Sciatic nerve (tissue), 2 donors: ENCODE data around the gene RPS6KC1. TPM values are rescaled to one million over a fixed set of nuclear protein-coding genes. Genes with fewer than 3 reads are reported as not detected.
"Not testable (repeated sequence)": the region's sequence is repeated elsewhere in the genome, so short reads cannot be mapped to it uniquely, and the experiment has no call there.

Source experiments
- ATAC-seq: fragments of 200-7000 bp; cut with Tn5 transposase; one replicate; pipeline ENCODE4 v1.9.1; 2020; ENCODE audit warnings: mild to moderate bottlenecking, moderate library complexity
- DNase-seq: peaks from one replicate; pipeline ENCODE4 v3.0.0-alpha.2; 2020; ENCODE audit warnings: low spot score
- intact Hi-C: fragments of 100-400 bp; cut with DNase I; formaldehyde crosslinking; loops from one replicate; pipeline ENCODE4 v1.14.2; 2022
- total RNA-seq: library from RNA; stranded (reverse); fragmentation: NEBNext Ultra II Directional; extraction: Animal tissue kit (Norgen Biotek cat#: 25700); gene quantifications from one replicate; pipeline ENCODE4 v1.2.1, GENCODE V29; 2021
- donor health status: DM: no; HTN: no; CAD: no.
- donor health status: DM: no; HTN: no; CAD: no.

The RPS6KC1 gene
- total RNA-seq, 1 donor from 2014 or later: 27.4 TPM

DNA sequence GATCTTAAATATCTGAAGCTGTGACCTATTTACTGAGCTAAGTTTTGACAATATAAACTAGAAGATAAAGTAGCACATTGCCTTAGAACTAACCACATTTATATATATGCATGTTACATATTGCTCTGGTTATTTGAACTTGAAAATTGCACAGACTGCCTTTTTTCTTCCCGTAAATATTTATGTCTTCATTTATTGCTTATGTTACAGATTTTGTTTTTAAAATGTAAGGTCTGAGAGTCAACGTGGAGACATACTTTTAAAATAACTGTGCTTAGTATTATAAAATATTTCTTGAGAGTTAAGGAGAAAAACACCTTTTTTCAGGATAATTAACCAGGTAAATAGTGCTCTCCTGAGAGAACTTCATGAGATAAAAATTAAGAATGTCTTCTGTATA lies 3.1 kb downstream of the RPS6KC1 start:
- no peak for DNase-seq
- no peak for ATAC-seq
- intact Hi-C loops: no loop called here

DNA sequence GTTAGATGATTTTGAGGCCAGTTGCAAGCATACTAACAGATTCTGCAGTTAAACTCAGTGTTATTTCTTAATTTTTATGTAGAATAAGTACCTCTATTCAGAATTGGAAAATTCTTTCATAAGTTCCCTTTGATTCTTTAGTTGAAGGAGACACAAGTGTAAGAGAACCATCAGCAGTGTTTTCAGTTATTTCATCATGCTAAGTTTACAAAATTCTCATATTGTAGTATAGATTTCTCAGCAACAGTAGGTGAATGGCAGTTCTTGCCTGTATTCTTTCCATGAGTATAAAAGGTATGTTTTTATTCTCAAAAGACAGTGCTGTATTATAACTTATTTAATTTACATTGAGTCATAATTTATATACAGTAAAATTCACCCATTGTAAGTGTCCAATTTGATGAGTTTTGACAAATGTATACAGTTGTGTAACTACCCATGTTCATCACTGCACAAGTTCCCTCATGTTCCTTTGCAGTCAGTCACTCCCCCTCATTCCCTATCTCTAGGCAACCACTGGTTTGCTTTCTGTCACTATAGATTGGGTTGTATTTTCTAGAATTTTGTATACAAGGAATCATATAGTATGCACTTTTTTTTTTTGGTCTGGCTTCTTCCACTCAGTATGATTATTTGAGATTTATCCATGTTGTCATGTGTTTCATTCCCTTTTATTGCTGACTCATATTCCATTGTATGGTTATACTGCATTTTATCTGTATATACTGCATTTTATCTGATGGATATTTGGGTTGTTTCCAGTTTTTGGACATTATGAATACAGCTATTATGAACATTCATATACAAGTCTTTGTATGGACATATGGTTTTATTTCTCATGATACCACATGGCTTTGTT lies 3.9 kb downstream of the RPS6KC1 start:
- intact Hi-C loops: no loop called here
- no peak for DNase-seq
- no peak for ATAC-seq

DNA sequence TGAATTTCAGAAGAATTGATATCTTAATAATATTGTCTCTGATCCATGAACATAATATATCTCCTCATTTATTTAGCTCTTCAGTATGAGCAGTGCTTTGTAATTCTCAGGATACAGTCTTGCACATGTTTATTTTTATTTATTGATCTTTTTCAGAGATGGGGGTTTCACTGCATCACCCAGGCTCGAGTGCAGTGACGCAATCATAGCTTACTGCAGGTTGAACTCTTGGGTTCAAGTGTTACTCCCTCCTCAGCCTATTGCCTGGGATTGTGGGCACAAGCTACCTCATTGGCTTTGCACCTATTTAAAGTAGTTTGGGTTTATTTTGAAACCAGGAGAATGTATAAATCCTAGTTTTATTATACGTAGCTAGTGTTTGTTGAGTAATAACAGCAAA lies 4.7 kb downstream of the RPS6KC1 start:
- intact Hi-C loops: no loop called here
- DNase-seq: no peak
- no peak for ATAC-seq

DNA sequence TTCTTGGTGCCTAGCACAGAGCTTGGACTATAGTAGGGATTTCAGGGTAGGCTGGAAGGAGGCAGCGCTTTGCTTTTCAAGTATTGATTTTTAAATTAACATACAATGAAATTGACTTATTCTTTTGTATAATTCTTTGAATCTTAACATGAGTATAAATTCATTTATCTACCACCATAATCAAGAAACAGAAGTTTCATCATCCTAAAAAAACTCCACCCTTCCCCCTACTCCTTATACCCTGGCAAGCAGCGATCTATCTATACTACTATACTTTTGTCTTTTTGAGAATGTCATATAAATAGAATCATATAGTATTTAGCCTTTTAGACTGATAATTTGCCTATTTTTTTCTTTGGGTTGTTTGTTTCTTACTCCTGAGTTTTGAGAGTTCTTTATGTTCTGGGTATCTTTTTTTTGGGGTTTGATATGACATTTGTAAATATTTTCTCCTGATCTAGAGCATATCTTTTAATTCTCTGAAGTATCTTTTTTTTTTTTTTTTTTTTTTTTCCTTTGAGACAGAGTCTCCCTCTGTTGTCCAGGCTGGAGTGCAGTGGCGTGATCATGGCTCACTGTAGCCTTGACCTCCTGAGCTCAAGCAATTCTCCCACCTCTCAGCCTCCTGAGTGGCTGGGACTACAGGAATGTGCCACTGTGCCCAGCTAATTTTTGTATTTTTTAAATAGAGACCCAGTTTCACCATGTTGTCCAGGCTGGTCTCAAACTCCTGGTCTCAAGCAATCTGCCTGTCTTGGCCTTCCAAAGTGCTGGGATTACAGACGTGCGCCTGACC lies 6.4 kb downstream of the RPS6KC1 start:
- ATAC-seq (no peak), DNase-seq (no peak)
- intact Hi-C loops: no loop called here

DNA sequence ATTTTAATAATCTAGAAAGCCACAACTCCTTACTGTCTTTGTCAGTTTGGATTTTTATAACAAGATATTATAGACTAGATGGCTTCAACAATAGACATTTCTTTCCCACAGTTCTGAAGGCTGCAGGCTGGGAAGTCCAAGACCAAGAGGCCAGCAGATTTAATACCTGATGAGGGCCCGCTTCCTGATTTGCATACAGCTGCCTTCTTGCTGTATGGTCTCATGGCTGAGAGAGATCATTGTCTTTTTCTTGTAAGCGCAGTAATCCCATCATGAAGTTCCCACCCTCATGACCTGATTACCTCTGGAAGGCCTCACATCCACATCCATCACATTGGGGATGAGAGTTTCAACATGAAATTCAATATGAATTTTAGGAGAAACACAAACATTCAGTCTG lies 9.8 kb downstream of the RPS6KC1 start:
- intact Hi-C loops: no loop called here
- ATAC-seq: no peak
- no peak for DNase-seq

DNA sequence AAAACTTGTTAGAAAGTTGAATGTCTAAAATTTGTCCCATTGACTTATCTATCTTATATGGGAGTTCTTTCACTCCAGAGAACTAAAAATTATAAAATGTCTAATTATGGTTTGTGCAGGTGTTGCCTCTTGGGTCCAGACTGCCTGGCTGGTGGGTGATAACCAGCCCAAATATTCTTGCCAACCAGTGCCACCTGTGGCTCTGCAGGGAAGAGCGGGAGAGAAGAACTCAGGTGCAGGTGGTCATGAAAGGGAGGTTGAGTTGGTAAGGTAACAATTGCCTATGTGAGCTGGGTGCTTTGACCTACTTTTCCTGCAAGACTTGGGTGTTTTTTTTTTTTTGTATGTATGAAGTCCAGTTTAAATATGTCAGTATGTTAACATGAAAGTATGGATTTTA lies 10.2 kb downstream of the RPS6KC1 start:
- DNase-seq (no peak), ATAC-seq (no peak)
- intact Hi-C loops: no loop called here

DNA sequence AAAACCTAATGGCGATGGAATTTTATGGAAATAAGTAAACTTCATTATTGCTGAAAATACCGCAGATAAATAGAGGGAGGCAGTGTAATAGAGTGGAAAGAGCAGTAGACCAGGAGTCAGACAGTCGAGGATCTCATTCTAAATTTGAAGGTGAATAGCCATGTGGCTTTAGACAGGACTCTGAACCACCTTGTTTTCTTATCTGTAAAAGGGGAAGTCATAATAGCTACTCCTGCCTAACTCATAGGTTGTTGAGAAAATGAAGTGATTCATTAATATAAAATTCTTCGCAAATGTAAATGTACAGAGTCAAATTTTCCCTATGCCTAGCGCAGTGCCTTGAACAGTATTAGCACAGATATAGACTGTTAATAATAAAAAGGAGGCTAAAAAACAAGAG lies 14.8 kb downstream of the RPS6KC1 start:
- no peak for DNase-seq
- intact Hi-C loops: loop anchor here (2.0 kb wide), 1 partner anchor 25 kb away; no protein-coding TSS in a partner anchor
- ATAC-seq: no peak

DNA sequence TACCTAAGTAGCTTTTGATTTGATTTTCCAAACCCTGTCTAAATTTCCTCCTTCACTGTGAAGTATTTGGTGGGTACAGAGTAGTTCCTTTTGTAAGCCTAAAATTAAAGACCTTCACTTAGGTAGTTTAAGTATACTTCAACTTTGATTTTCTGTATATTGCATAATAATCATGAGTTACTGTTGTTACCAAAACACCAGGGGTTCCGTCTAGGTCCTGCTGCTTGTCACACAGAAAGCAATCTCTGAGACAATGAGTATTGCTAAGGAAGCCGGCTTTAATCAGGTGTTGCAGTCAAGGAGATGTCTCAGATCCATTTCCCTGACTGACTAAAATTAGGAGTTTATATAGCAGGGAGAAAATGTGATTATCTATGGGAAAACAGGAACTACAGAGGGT lies 15.3 kb downstream of the RPS6KC1 start:
- intact Hi-C loops: no loop called here
- DNase-seq: no peak
- ATAC-seq: no peak

DNA sequence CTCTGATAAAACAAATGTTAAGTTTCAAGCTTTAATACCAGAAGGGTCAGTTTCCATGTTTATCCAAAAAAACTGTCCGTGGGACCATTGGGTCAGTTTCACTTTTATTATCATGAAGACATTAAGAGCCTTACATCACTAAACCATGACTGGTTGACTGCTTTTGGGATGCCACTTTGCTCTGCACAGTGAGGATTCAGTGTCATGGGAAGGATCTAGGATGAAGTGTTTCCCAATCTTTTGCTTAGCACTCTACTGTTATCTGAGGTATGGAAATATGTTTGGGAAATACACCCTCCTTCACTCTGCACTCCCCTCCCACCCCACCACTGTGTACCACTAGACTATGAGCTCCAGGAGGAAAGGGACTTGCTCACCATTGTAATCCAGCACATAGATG lies 16.3 kb downstream of the RPS6KC1 start:
- intact Hi-C loops: no loop called here
- ATAC-seq (no peak), DNase-seq (no peak)

DNA sequence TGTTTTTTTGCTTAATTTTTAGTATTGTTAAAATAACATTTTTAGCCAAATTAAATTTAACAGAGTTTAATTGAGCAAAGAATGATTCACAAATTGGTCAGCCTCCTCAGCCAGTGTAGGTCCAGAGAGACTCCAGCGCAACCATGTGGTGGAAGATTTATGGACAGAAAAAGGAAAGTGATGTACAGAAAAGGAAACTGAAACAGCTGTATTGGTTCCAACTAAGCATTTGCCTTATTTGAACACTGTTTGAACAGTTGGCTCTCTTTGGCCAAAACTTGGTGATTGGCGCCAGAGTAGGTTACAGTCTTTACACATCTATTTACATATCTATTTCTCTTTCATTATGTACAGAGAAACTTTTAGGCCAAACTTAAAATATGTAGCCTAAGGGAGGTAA lies 19.4 kb downstream of the RPS6KC1 start:
- intact Hi-C loops: no loop called here
- DNase-seq (no peak), ATAC-seq (no peak)

DNA sequence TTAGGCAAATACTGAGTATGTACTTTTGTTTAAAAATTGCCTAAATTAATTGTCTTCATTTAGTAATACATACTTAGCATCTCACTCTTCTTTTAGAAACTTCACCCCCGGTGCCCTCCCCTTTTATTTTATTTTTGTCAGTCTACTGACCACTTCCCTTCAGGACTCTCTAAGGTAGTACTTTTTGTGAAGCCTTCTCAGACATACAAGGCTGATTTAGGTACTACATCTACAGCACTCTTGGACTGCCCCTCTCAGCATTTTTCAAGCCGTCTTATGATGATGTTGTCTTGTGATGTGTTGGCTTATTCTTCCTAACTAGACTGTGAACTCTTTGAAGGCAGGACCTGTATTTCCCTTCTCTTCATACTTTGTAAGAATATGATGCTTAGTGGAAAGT lies 24.7 kb downstream of the RPS6KC1 start:
- DNase-seq (no peak), ATAC-seq (no peak)
- intact Hi-C loops: no loop called here

DNA sequence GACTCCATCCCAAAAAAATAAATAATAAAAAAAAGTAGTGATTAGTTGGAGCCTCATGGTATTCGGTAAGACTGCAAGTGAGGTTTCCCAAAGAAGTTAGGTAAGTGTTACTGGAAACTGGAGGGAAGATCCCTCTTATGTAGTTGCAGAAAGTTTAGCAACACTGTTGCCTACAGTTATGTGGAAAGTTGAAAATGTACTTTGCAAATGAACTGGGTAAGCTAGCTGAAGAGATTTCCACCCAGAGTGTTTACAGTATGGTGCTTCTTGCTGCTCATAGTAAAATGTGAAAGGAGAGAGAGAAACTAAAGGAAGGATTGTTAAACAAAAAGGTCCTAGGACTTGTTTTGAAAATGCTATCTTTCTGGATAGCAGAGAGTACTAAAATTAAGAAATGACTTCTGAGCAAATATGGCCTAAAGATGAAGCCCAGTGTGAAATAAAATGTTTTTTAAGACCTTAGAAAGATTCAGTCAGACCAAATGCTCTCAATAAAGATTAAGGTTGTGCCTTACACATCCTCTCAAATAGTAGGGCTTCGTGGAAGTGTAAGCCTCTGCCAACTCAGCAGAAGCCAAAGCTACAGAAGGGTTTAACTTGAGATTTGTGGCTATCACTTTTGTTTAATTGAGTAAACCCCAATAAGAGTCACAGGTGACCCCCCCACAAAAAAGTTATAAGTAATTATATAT lies 31.5 kb downstream of the RPS6KC1 start:
- intact Hi-C loops: no loop called here
- ATAC-seq (no peak), DNase-seq (no peak)

DNA sequence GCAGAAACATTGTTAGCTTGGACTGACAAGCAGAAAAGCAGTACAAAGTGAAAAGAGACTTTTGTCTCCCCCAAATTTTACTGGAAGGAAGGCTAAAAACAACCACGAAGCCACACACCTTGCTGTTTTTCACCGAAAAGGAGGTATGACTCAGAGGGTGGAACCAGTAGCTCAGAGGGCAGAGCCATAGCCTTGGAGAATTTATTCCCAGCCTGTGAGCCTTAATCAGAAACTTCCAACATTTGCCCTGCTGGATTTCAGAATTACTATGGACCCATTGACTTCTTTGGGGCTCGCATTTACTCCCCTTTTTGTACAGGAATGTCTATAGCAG lies 32.0 kb downstream of the RPS6KC1 start:
- DNase-seq: no peak
- no peak for ATAC-seq
- intact Hi-C loops: no loop called here

DNA sequence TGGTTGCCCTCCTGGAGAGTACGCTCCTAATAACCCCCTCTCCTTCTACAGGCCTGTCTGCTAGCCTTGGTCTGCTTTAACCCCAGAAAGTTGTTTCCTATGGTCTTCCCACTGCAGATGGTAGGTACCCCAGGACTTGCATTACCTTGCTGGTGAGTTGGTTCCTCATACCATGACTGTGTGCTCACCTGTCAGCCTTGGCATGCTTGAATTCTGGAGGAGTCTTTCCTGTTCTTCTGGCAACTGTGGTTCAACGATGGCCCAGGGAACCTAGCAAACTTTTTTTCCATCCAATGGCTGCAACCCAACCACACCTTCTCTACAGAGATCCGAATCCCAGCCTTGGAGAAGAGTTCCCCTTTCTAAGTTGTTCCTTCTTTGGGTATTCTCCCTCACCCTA lies 36.9 kb downstream of the RPS6KC1 start:
- ATAC-seq (no peak), DNase-seq (no peak)
- intact Hi-C loops: no loop called here

DNA sequence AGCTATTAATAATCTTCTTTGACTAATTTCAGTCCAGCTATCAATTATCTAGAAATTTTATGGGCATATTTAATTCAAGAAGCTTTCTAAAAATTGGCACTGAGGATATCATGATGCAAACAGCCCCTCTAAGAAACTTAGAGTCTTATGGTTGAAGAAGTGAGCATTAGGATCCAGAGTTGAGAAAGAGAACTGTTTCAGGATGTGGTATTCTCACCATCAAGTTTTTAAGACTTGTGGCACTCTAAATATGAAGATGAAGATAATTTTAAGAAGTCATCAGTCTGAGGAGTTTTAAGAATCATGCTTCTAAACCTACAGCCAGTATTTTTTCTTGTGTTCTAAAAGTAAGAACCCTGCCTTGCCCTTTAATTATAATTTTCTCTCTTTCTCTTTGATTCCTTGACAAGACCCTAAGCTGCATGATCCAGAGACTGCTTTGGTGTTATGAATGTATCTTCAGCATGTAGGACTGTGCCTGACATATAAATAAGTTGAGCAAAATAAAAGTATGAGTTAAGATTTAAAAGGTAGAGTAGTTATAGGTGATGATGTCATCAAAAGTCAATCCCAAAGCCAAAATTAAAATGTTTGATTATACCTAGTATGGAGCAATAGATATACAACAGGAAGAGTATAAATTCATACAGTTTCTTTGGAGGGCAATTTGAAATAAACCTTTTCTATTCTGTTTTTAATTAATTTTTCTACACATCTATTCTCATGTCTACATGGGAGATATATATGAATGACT lies 39.1 kb downstream of the RPS6KC1 start:
- intact Hi-C loops: loop anchor here (2.0 kb wide), 1 partner anchor 25 kb away; no protein-coding TSS in a partner anchor
- ATAC-seq: no peak
- no peak for DNase-seq

DNA sequence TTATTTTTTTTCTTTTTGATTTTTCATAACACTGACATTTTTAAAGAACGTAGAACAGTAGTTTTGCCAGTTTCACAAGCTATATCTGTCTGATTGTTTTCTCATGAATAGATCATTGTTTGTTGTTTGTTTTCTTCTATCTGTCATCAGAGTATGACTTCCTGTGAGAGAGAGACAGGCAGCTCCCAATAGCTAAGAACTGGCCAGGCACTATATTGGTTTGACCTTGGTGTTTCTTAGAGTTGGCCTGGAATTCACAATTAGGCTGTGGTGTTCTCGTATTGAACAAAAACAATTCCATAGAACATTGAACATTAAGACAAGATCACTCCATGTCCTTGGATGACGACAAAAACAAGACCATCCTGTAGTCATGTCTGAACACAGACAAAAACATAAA lies 43.4 kb downstream of the RPS6KC1 start:
- ATAC-seq: no peak
- intact Hi-C loops: no loop called here
- DNase-seq: no peak

DNA sequence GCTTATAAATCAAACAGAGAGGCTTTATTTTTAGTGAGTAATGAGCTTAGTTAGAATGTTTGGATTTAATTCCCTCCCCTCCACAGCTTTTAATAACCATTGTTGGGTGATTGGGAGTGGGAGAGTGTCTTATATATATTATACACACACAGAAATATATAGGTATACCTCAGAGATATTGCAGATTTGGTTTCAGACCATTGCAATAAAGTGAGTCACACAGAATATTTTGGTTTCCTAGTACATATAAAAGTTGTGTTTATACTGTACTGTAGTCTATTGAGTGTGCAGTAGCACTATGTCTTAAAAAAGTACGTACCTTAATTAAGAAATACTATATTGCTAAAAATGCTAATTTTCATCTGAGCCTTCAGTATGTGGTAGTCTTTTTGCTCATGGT lies 44.4 kb downstream of the RPS6KC1 start:
- ATAC-seq (no peak), DNase-seq (no peak)
- intact Hi-C loops: no loop called here

DNA sequence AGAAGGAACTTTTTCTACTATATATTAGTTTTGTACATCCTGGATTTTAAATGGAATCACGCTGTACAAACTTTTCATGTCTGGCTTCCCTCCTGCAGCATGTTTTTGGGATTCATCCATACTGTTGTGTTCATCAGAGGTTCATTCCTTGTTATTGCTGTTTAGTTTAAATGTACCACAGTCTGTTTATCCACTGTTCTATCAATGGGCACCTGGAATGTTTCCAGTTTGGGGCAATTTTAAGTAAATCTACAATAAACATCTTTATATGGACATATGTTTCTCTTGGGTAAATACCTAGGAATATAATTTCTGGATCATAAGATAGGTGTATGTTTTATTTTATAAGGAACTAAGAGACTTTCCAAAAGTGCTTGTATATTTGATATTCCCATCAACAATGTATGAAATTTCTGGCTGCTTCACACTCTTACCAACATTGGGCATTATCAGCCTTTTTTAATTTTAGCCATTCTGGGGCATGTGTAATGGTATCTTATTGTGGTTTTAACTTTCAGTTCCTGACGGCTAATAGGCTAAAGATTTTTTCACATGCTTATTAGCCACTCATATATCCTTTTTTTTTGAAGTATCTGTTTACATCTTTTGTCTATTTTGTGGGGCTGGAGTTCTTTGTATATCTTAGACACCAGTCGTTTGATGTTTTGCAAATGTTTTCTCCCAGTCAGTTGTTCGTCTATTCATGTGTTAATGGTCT lies 48.8 kb downstream of the RPS6KC1 start:
- intact Hi-C loops: no loop called here

DNA sequence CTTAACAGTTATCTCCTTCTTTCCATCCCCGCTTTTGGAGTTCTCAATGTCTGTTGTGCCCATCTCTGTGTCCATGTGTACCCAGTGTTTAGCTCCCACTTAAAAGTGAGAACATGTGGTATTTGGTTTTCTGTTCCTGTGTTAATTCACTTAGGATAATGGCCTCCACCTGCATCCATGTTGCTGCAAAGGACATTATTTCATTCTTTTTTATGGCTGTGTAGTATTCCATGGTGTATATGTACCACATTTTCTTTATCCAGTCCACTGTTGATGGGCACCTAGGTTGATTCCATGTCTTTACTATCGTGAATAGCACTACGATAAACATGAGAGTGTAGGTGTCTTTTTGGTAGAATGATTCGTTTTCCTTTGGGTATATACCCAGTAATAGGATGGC lies 49.5 kb downstream of the RPS6KC1 start:
- ATAC-seq, intact Hi-C loops, DNase-seq: not testable (repeated sequence)

More for the DNA sequence above, 48.8 kb downstream of the RPS6KC1 start:
- no peak for DNase-seq
- ATAC-seq: no peak
